ENCODE data around the gene PTPRM. TPM values are rescaled to one million over a fixed set of nuclear protein-coding genes. Genes with fewer than 3 reads are reported as not detected.

The PTPRM gene
- total and polyA plus RNA-seq, 2 of the 8 experiments (the other 6 are each of a cell fraction or from before 2014, with no cell fraction given): 4.1 to 7.0 TPM

DNA sequence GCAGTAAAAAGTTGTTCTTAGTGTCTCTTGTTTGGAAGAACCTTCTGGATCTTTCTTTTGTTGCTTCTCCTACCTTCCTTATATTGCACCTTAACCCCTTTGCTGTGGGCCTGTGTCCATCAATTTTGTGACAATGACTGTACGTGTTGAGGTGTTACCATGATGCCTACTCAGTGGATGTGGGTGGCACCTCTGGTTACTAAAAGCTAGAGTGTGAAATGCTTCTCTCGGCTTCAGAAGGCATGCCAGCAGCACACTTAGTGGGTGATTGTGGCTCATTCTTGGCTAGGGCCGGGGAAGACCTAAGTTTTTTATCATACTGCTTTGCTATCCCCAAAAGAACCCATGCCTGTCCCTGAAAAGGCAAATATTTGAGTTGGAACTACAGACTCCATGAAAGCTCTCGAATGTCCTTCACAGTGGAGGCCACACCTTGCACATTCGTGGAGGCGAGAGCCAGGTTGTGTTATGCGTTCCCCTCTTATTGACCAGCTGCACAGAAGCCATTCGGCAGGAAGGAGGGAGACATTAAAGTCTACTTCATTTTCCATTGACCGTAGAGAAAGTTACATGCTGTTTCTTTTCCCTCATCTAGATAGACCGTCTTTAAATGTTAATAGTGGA is 528.9 kb downstream of the PTPRM start:
- Histone ChIP-seq H2AFZ (ENCODE audit: low read length) (no peak overlapping the region), H4K8ac (ENCODE audit: extremely low read depth, insufficient read depth, low read length) (no peak overlapping the region), H3K27ac (ENCODE audit: low read depth, low read length) (no peak overlapping the region), H3K9ac (replicated peaks in 1 of 4; ENCODE audit: extremely low read depth in 1 of 4, low read depth in 3 of 4, low read length in 3 of 4) (no peak overlapping the region), H3K79me2 (ENCODE audit: control insufficient read depth in 1 of 2, insufficient read depth in 2 of 2, low read length in 2 of 2) (no peaks in the 10 kb centered on the region), H3K56ac (replicated peaks; ENCODE audit: insufficient read length, low read depth, low read length) (no peak overlapping the region), H3K4me1 (replicated peaks in 1 of 4; ENCODE audit: control insufficient read depth in 3 of 4, insufficient read depth in 4 of 4, low read length in 3 of 4) (no peaks in the 10 kb centered on the region), H2BK12ac (ENCODE audit: low read depth, low read length) (no peak overlapping the region), H2BK15ac (ENCODE audit: low read length) (no peak overlapping the region), H3K4me3 (ENCODE audit: extremely low read depth in 1 of 4, insufficient read depth in 2 of 4, low read depth in 3 of 4, low read length in 4 of 4) (no peak overlapping the region), H2AK5ac (ENCODE audit: low read depth, low read length) (no peak overlapping the region), H2BK20ac (ENCODE audit: low read length) (no peak overlapping the region), H3K18ac (ENCODE audit: extremely low read depth, low read length) (no peak overlapping the region), H2BK120ac (replicated peaks; ENCODE audit: low read depth, low read length) (no peak overlapping the region), H4K20me1 (replicated peaks in 1 of 2; ENCODE audit: control insufficient read depth in 1 of 2, insufficient read depth in 2 of 2, low read length in 2 of 2) (no peaks in the 10 kb centered on the region), H4K91ac (replicated peaks; ENCODE audit: insufficient read length, low read length) (no peak overlapping the region), H3K4me2 (ENCODE audit: insufficient read depth in 1 of 2, low read depth in 2 of 2, low read length in 2 of 2) (no peak overlapping the region), H3K23me2 (ENCODE audit: low read depth, low read length) (no peaks in the 10 kb centered on the region), H3K27me3 (replicated peaks in 1 of 4; ENCODE audit: control insufficient read depth in 3 of 4, extremely low read depth in 1 of 4, insufficient read depth in 3 of 4, low read length in 3 of 4) (no peaks in the 10 kb centered on the region), H3K36me3 (ENCODE audit: control insufficient read depth in 2 of 4, insufficient read depth in 4 of 4, low read length in 3 of 4) (no peaks in the 10 kb centered on the region), H4K5ac (ENCODE audit: insufficient read length, low read depth, low read length) (no peak overlapping the region), H3K9me3 (ENCODE audit: insufficient read depth in 2 of 2, low read depth in 1 of 2, low read length in 1 of 2) (no peaks in the 10 kb centered on the region), H3K4ac (replicated peaks; ENCODE audit: insufficient read length, low read depth, low read length) (no peak overlapping the region), H3K14ac (ENCODE audit: insufficient read length) (no peak overlapping the region), H3K23ac (ENCODE audit: insufficient read length) (no peak overlapping the region), H3K79me1 (ENCODE audit: low read depth, low read length) (no peaks in the 10 kb centered on the region), H2BK5ac (ENCODE audit: low read depth, low read length) (no peak overlapping the region)
- ChIA-PET CTCF (ENCODE audit: partially characterized antibody) (no interaction called here), POLR2A (ENCODE audit: partially characterized antibody) (interaction anchor here (0.9 kb wide), 1 partner anchor 67 kb away, joined by 3 read pairs; no protein-coding TSS in a partner anchor)
- WGBS, 2 experiments (ENCODE audit: extremely low coverage in 1 of 2, insufficient coverage in 1 of 2, insufficient read length in 1 of 2, insufficient replicate concordance in 2 of 2, low coverage in 1 of 2, low lambda C conversion rate in 2 of 2, missing lambda C conversion rate in 1 of 2): 94% methylated on average over 10 of the region's 10 CpGs; no CpG with 5 or more reads in 1 of the 2 experiments
- no peak for DNase-seq (ENCODE audit: low read depth in 1 of 2, low spot score in 2 of 2)
- no peak for FAIRE-seq
- no peak for TF ChIP-seq E2F6 (IDR thresholded peaks at IDR 0.05)
- no peak for TF ChIP-seq TCF12 (IDR thresholded peaks at IDR 0.05; ENCODE audit: low read depth, low read length)
- TF ChIP-seq SIRT6 (IDR thresholded peaks at IDR 0.05; ENCODE audit: low read length): no peak
- TF ChIP-seq ASH2L (IDR thresholded peaks at IDR 0.05; ENCODE audit: low read length): no peak
- TF ChIP-seq ZNF274 (IDR thresholded peaks at IDR 0.05; ENCODE audit: borderline replicate concordance, extremely low read depth, low read length): no peak
- TF ChIP-seq CTBP2 (IDR thresholded peaks at IDR 0.05; ENCODE audit: borderline replicate concordance, insufficient read depth, insufficient read length, low read length): no peak
- TF ChIP-seq EP300 (IDR thresholded peaks at IDR 0.05; ENCODE audit: borderline replicate concordance in 1 of 2, low read depth in 2 of 2, low read length in 2 of 2): no peak
- TF ChIP-seq RNF2 (IDR thresholded peaks at IDR 0.05; ENCODE audit: borderline replicate concordance, low read depth, low read length, missing control alignments, poor library complexity, severe bottlenecking): no peak
- TF ChIP-seq HDAC2 (IDR thresholded peaks at IDR 0.05; ENCODE audit: borderline replicate concordance in 1 of 2, low read depth in 2 of 2, low read length in 2 of 2): no peak
- no peak for TF ChIP-seq EZH2 (IDR thresholded peaks at IDR 0.05; ENCODE audit: low read depth, low read length, severe bottlenecking)
- TF ChIP-seq BACH1 (IDR thresholded peaks at IDR 0.05; ENCODE audit: low read length): no peak
